GM21515 (cell line): ENCODE results near the gene BARHL1.

ENCODE experiments used
- ATAC-seq: cut with Tn5 transposase; IDR thresholded peaks from one replicate; pipeline ENCODE4 v1.9.1; 2021; ENCODE audit not compliant: unreplicated experiment

Gene BARHL1

GRCh38 chr9:132586830-132587591 lies 4.6 kb downstream of the BARHL1 start:
- no peak for ATAC-seq

- no peak for ATAC-seq
These were observed 5.2 kb downstream of the BARHL1 start for GRCh38 chr9:132587592-132587955.

GRCh38 chr9:132588098-132588497 lies 5.7 kb downstream of the BARHL1 start:
- no peak for ATAC-seq

- no peak for ATAC-seq
These were observed 6.2 kb downstream of the BARHL1 start for GRCh38 chr9:132588501-132589147.

- ATAC-seq = no peak
These were observed 7.0 kb downstream of the BARHL1 start for GRCh38 chr9:132589148-132590036.

- no peak for ATAC-seq
These were observed 7.6 kb downstream of the BARHL1 start for GRCh38 chr9:132590037-132590317.

- ATAC-seq = no peak
These were observed 8.1 kb downstream of the BARHL1 start for GRCh38 chr9:132590318-132591182.

- no peak for ATAC-seq
These were observed 8.8 kb downstream of the BARHL1 start for GRCh38 chr9:132591244-132591643.

- ATAC-seq = no peak
These were observed 9.4 kb downstream of the BARHL1 start for GRCh38 chr9:132591751-132592314.

GRCh38 chr9:132592451-132592850 lies 10.0 kb downstream of the BARHL1 start:
- no peak for ATAC-seq

GRCh38 chr9:132594412-132594811 lies 12.0 kb downstream of the BARHL1 start:
- ATAC-seq = no peak

GRCh38 chr9:132595319-132595718 lies 12.9 kb downstream of the BARHL1 start:
- no peak for ATAC-seq

GRCh38 chr9:132596200-132596599 lies 13.8 kb downstream of the BARHL1 start:
- no peak for ATAC-seq

GRCh38 chr9:132597073-132597775 lies 14.8 kb downstream of the BARHL1 start:
- ATAC-seq = no peak

- ATAC-seq = no peak
These were observed 18.0 kb downstream of the BARHL1 start for GRCh38 chr9:132600326-132600984.

- no peak for ATAC-seq
These were observed 19.8 kb downstream of the BARHL1 start for GRCh38 chr9:132602207-132602606.

GRCh38 chr9:132605387-132605786 lies 23.0 kb downstream of the BARHL1 start:
- no peak for ATAC-seq

- no peak for ATAC-seq
These were observed 23.7 kb downstream of the BARHL1 start for GRCh38 chr9:132606066-132606465.

GRCh38 chr9:132609184-132609583 lies 26.8 kb downstream of the BARHL1 start:
- no peak for ATAC-seq
